ENCODE data around the gene TXNDC8. TPM values are rescaled to one million over a fixed set of nuclear protein-coding genes. Genes with fewer than 3 reads are reported as not detected.
"Not testable (repeated sequence)": the region's sequence is repeated elsewhere in the genome, so short reads cannot be mapped to it uniquely, and the experiment has no call there.

Gene TXNDC8
- total RNA-seq, 4 donors from 2014 or later = not detected

GRCh38 chr9:110323818-110324217 is 13.8 kb downstream of the TXNDC8 start:
- no peaks in the 10 kb centered on the region for H3K9me3 ChIP-seq
- TF ChIP-seq, protein P1, sequence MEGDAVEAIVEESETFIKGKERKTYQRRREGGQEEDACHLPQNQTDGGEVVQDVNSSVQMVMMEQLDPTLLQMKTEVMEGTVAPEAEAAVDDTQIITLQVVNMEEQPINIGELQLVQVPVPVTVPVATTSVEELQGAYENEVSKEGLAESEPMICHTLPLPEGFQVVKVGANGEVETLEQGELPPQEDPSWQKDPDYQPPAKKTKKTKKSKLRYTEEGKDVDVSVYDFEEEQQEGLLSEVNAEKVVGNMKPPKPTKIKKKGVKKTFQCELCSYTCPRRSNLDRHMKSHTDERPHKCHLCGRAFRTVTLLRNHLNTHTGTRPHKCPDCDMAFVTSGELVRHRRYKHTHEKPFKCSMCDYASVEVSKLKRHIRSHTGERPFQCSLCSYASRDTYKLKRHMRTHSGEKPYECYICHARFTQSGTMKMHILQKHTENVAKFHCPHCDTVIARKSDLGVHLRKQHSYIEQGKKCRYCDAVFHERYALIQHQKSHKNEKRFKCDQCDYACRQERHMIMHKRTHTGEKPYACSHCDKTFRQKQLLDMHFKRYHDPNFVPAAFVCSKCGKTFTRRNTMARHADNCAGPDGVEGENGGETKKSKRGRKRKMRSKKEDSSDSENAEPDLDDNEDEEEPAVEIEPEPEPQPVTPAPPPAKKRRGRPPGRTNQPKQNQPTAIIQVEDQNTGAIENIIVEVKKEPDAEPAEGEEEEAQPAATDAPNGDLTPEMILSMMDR (IDR thresholded peaks at IDR 0.05) = no peak
- no peak for TF ChIP-seq POLR2A (IDR thresholded peaks at IDR 0.05)
- DNase-seq = no peak

DNA sequence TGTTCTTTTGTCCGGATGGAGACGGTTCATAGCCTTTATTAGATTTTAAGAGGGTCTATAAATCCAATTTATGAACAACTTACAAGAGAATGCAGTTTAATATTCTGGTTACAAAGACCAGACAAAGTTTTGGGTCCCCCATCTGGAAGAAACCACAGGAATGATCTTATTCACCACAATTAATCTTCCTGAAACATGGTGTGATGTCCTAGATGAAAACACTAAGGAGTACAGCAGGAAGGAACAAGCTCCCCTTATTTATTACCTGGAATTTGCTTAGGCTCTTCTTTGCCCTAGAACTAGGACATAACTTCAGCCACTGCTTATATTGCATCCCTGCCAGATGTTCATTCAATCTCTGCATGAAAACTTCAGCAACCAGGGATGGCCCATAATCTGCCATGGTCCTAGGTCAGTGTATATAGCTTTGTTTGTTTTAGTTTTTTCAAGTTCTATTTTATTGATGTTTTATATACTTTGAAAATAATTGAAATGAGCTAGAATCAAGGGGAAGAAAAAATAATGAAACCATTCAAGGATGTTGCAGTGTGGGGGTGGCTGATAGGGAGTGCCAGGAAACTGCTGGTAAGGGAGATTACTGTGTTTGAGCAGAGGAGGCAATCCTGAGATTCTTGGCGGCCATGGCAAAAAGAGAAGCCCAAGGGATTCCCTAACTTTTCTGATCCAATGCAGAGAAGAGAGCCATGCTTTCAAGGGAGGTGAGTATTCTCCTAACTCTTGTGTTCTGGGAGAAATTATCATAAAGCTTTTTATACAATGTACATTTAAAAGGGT is 16.8 kb downstream of the TXNDC8 start:
- Histone ChIP-seq H3K27me3 (no peaks in the 10 kb centered on the region), H3K4me1 (no peaks in the 10 kb centered on the region), H3K9me3 (no peaks in the 10 kb centered on the region), H3K36me3 (no peaks in the 10 kb centered on the region), H3K27ac (no peak overlapping the region), H3K4me3 (no peak overlapping the region)
- TF ChIP-seq, protein P1 (IDR thresholded peaks at IDR 0.05) = no peak
- TF ChIP-seq POLR2A (IDR thresholded peaks at IDR 0.05) = no peak
- DNase-seq = no peak

More at GRCh38 chr9:110323818-110324217, 13.8 kb downstream of the TXNDC8 start:
- Histone ChIP-seq H3K27ac (no peak overlapping the region), H3K27me3 (no peaks in the 10 kb centered on the region), H3K4me1 (no peaks in the 10 kb centered on the region), H3K4me3 (no peak overlapping the region), H3K36me3 (no peaks in the 10 kb centered on the region)

GRCh38 chr9:110319781-110320492 is 17.7 kb downstream of the TXNDC8 start:
- DNase-seq = no peak

DNA sequence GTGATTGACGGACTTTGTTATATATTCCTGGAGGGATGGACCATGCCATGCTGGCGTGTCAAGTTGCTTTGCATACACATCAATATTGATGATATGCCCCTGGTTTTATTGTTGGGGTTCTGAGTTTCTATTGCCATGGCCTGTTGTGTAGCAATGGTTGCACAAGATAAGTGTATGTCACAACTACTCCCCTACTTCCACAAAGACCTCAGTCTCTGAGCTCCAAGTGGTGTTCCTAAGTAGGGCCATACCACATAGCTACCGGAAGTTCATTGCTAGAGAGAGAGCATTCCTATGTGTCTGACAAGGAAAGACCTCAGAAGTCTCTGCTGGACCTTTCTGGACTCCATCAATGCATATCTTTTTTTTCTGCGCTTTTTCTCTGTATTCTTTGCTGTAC is 19.8 kb downstream of the TXNDC8 start:
- Histone ChIP-seq H3K36me3 (no peaks in the 10 kb centered on the region), H3K4me1 (no peaks in the 10 kb centered on the region), H3K4me3 (no peak overlapping the region), H3K27me3 (no peaks in the 10 kb centered on the region), H3K27ac (no peak overlapping the region), H3K9me3 (no peaks in the 10 kb centered on the region)
- DNase-seq = no peak
- TF ChIP-seq, protein P1 (IDR thresholded peaks at IDR 0.05) = no peak
- TF ChIP-seq POLR2A (IDR thresholded peaks at IDR 0.05) = no peak

More at GRCh38 chr9:110319781-110320492, 17.7 kb downstream of the TXNDC8 start:
- H3K36me3 ChIP-seq = no peaks in the 10 kb centered on the region
- TF ChIP-seq, protein P1 (IDR thresholded peaks at IDR 0.05) = no peak
- TF ChIP-seq POLR2A (IDR thresholded peaks at IDR 0.05) = no peak
- no peak overlapping the region for H3K4me3 ChIP-seq
- no peak overlapping the region for H3K27ac ChIP-seq
- no peaks in the 10 kb centered on the region for H3K4me1 ChIP-seq
- no peaks in the 10 kb centered on the region for H3K9me3 ChIP-seq
- no peaks in the 10 kb centered on the region for H3K27me3 ChIP-seq

DNA sequence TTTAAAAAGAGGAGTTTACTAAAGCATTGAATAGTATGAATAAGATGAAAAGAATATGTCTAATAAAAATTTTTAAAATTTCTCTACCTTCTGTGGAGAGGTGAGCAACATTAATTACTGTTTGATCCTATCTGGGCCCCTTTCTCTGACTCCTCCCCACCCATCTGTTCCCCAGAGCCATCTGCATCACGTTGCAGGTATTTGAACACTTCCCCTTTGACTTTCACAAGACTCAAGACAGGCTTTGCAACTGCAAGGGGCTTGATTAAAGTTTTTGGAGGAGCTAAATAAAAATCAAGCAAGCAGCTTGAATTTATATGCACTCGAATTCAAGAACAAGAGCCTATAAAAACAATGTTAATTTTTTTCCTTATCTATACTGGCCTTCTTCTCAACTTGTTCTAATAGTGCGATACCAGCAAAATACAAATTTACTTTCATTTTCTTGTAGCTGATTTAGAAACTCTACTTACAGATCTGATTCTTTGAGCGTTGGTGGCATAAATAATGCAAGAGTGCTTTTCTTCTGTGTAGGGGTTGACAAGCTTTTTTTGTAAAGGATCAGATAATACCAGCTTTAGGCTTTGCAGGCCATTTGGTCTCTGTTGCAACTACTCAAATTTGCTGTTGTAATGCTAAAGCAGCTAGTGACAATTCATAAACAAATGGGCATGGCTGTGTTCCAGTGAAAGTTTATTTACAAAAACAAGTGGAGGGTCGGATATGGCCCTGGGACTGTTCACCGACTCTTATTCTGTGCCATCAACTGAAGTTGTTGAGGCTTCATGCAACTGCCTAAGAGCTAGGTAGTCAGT is 21.2 kb downstream of the TXNDC8 start:
- no peaks in the 10 kb centered on the region for H3K36me3 ChIP-seq
- H3K9me3 ChIP-seq = no peaks in the 10 kb centered on the region
- DNase-seq = no peak
- no peak overlapping the region for H3K27ac ChIP-seq
- no peaks in the 10 kb centered on the region for H3K27me3 ChIP-seq
- H3K4me1 ChIP-seq = no peaks in the 10 kb centered on the region
- TF ChIP-seq, protein P1 (IDR thresholded peaks at IDR 0.05) = no peak
- no peak for TF ChIP-seq POLR2A (IDR thresholded peaks at IDR 0.05)
- peak overlapping the region in 1 of 4 donors; percentile 20 for H3K4me3 ChIP-seq

DNA sequence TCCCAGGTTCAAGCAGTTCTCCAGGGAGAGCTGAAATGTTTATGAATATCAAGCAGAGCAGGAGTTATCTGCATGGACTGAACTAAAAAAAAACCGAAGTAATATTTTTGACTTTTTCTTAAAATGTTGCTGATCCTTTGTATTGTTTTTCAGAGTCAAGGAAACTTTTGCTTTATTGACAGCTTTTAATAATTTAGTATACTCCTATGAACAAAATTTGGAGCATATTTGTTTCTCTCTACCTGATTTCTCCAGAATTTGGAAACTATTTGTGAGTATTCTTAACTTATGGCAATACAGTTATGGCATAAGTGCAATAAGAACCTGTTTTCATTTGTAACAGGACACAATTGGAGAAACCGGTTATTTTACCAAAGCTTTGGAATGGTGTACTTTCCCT is 25.7 kb downstream of the TXNDC8 start:
- H3K27me3 ChIP-seq, H3K4me1 ChIP-seq, DNase-seq, H3K9me3 ChIP-seq, H3K4me3 ChIP-seq, H3K36me3 ChIP-seq, H3K27ac ChIP-seq: not testable (repeated sequence)
